ENCODE data around the gene PDE2A. TPM values are rescaled to one million over a fixed set of nuclear protein-coding genes. Genes with fewer than 3 reads are reported as not detected.
A peak's percentile ranks its signal among the peaks of the same experiment; 100 is the strongest.

PDE2A gene
- total and polyA plus RNA-seq, 3 donors from 2014 or later: 14.1 to 20.6 (median 15.2) TPM

DNA sequence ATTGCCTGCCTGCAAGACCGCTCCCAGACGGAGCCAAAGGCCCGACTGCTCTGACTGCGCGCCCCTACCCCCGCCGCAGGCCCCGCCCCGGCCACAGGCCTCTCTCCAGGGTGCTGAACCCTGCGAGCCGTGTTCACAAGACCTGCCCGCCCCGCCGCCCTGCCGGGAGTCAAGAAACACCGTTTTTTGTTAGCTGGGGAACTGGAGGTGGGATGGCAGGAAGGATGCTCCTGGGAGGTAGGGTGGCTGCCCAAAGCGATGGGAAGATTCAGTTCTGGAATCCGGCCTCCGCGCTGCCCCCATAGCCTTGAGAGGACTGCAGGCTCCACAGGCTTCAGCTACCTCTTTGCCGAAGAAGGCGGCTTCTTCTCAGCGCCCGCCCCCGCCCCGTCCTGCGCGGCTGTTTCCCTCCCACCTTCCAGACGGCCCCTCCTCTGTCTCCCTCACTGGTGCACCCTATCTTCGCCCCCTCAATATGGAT lies 2.7 kb upstream of the PDE2A start:
- TF ChIP-seq, protein P1, sequence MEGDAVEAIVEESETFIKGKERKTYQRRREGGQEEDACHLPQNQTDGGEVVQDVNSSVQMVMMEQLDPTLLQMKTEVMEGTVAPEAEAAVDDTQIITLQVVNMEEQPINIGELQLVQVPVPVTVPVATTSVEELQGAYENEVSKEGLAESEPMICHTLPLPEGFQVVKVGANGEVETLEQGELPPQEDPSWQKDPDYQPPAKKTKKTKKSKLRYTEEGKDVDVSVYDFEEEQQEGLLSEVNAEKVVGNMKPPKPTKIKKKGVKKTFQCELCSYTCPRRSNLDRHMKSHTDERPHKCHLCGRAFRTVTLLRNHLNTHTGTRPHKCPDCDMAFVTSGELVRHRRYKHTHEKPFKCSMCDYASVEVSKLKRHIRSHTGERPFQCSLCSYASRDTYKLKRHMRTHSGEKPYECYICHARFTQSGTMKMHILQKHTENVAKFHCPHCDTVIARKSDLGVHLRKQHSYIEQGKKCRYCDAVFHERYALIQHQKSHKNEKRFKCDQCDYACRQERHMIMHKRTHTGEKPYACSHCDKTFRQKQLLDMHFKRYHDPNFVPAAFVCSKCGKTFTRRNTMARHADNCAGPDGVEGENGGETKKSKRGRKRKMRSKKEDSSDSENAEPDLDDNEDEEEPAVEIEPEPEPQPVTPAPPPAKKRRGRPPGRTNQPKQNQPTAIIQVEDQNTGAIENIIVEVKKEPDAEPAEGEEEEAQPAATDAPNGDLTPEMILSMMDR (IDR thresholded peaks at IDR 0.05): no peak
- no peak for TF ChIP-seq POLR2A (IDR thresholded peaks at IDR 0.05)
- Histone ChIP-seq H3K36me3 (ENCODE audit: low read depth, missing control alignments) (no peaks in the 10 kb centered on the region), H3K27ac (no peak overlapping the region), H3K9me3 (no peaks in the 10 kb centered on the region), H3K4me3 (no peak overlapping the region), H3K4me1 (peaks cover 3% of the 10 kb centered on the region), H3K27me3 (no peaks in the 10 kb centered on the region)
- peak; percentile 74 for DNase-seq
- 2 to 3% methylated on average over 30 of the region's 30 CpGs for WGBS, 2 donors
- intact Hi-C loops (cut with DNase I; ENCODE audit: low total_unique reads): no loop called here

DNA sequence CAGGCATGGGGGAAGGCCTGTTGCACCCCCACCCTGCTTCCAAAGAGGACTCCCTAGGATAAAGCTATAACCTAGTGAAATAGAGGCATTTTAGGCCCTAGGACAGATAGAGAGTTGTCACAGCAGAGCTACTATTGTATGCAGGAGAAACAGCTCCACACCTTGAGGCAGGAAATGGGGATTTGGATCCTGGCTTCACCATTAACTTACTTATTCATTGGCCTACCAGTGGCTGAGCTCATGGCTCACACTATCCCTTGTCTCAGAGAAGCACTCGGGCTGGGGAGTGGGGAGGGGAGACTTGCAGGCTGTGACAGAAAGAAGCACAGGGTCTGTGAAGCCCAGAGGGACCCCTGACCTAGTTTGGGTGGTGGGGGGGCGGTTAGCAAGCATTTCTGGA lies 999 bp upstream of the PDE2A start:
- H3K4me3 ChIP-seq: no peak overlapping the region
- intact Hi-C loops (cut with DNase I; ENCODE audit: low total_unique reads): no loop called here
- H3K4me1 ChIP-seq: peaks cover 3% of the 10 kb centered on the region
- 32 to 66% methylated on average over 2 of the region's 2 CpGs for WGBS, 2 donors
- H3K27me3 ChIP-seq: no peaks in the 10 kb centered on the region
- no peaks in the 10 kb centered on the region for H3K36me3 ChIP-seq (ENCODE audit: low read depth, missing control alignments)
- no peak overlapping the region for H3K27ac ChIP-seq
- DNase-seq: no peak
- TF ChIP-seq, protein P1 (IDR thresholded peaks at IDR 0.05): no peak
- no peak for TF ChIP-seq POLR2A (IDR thresholded peaks at IDR 0.05)
- no peaks in the 10 kb centered on the region for H3K9me3 ChIP-seq

DNA sequence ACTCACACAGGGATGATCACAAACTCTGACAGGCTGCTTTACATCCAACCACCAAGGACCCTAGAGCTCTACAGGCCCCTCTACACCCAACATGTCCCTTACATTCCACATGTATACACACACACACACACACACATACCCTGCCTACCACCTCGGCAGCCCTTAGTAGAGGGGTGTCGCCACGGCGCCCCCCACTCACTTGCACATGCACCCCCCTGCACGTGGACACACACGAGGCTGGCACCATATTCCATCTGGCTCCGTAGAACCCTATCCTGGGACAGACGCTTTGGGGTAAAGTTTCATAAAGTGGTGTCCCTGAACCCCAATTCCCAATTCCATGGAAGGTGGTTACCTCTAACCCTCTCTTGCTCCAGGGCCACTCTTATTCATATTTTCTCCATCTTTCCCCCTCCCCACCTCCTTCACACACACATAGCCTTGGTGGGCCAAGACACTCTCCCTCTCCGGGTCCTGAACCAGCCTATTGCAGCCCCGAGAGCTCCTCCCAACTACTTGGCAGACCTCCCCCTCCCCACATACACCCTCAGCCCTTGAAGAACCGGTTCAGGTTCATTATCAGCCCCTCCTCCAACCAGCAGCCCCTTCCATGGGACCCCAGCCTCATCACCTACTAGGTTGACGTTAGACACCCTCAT lies 809 bp downstream of the PDE2A start:
- H3K36me3 ChIP-seq (ENCODE audit: low read depth, missing control alignments): no peaks in the 10 kb centered on the region
- peaks cover 3% of the 10 kb centered on the region for H3K4me1 ChIP-seq
- no peak for TF ChIP-seq POLR2A (IDR thresholded peaks at IDR 0.05)
- TF ChIP-seq, protein P1 (IDR thresholded peaks at IDR 0.05): no peak
- H3K27ac ChIP-seq: no peak overlapping the region
- intact Hi-C loops (cut with DNase I; ENCODE audit: low total_unique reads): no loop called here
- no peaks in the 10 kb centered on the region for H3K27me3 ChIP-seq
- no peak overlapping the region for H3K4me3 ChIP-seq
- no peak for DNase-seq
- 41 to 51% methylated on average over 12 of the region's 12 CpGs for WGBS, 2 donors
- no peaks in the 10 kb centered on the region for H3K9me3 ChIP-seq

DNA sequence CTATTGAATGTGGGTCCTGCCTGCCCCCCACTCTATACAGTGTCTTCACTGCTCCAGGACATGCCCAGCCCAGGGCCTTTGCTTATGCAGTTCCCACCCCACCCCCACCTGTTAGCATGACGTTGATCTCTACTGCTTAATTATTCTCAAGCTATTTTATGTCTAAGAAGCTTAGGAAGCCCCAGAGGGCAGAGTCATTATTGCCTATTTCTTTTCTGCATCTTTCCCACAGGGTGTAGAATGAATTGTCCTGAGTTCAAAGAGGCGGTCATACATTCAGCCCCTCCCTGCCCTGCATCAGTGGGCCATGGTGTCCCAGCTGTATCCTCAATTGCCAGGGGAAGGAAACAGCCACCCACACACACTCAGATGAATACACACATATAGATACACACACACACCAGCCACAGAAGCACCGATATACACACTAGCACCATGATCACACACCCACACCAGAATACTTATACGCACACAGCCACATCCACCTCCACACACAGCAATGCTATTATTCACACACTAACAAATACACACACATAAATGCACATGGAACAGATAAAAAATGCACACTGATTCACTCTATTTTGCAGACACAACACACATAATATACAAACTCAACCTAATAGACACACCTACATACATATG lies 1.5 kb downstream of the PDE2A start:
- DNase-seq: no peak
- peaks cover 3% of the 10 kb centered on the region for H3K4me1 ChIP-seq
- WGBS, 2 donors: 78 to 80% methylated on average over 4 of the region's 4 CpGs
- H3K4me3 ChIP-seq: no peak overlapping the region
- intact Hi-C loops (cut with DNase I; ENCODE audit: low total_unique reads): no loop called here
- H3K9me3 ChIP-seq: no peaks in the 10 kb centered on the region
- no peaks in the 10 kb centered on the region for H3K36me3 ChIP-seq (ENCODE audit: low read depth, missing control alignments)
- H3K27ac ChIP-seq: no peak overlapping the region
- no peak for TF ChIP-seq POLR2A (IDR thresholded peaks at IDR 0.05)
- TF ChIP-seq, protein P1 (IDR thresholded peaks at IDR 0.05): no peak
- H3K27me3 ChIP-seq: no peaks in the 10 kb centered on the region
